NCI-H82 (cell line): Measurements from ENCODE around the gene RAB31.
A peak's percentile ranks its signal among the peaks of the same experiment; 100 is the strongest.
"Not testable (repeated sequence)": the region's sequence is repeated elsewhere in the genome, so short reads cannot be mapped to it uniquely, and the experiment has no call there.

Experiments used
- DNase-seq: peaks from one replicate; lab custom pipeline; 2025; lab: John Stamatoyannopoulos, UW

Gene RAB31

DNA sequence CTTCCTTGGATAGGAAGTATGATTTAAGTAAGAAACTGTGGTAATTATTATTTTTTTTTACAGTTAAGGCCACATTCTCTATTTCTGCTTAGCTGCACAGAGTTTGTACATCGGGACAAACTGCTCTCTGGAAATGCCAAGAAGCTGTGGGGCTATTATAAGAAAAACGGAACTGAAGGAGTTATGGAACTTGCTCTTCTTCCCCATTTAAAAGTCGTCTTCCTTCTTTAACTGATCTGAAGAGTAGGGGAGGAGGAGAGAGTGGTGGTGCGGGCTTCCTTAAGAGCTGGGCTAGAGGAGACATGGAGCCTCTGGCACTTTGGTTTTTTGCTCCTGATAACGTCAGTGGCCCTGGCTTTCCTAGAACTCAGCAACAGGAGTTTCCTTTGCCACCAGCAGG lies 54.4 kb downstream of the RAB31 start:
- DNase-seq, result no peak

DNA sequence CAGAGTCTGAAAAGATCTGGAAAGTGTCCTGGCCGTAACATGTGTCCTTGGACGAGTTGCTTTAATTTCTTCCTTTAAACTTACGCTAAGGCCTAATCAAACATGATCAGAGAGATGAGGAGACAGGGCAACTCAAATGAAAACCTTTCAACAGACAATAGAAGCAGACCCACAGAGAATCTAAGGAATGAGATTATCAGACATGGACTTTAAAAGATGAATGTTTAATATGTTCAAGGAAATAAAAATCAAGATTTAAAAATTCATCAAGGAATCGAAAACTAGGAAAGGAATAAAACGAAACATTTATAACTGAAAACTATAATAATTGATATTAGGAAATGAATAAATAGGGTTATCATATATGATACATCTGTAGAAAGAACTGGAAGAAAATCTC lies 55.1 kb downstream of the RAB31 start:
- no peak for DNase-seq

DNA sequence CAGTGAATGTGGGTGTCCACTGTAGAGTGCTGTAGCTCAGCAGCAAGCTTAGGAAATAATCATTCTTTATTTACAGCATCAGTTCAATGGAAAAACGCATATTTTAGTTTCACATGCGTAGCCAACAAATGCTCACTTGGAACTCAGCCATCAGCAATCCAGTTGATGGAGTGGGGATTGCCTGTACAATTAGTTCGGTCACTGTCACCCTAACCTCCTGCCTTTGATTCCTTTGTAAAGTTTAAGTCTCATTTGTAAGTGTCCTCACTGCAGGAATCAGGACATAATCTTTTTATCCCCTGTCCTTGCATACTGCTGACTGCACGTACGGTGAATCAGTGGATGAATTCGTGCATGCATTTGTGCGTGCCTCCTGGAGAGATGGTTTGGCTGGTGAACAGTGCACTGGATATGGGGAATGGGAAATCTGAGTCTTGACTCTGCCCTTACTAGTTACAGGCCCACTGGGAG lies 55.9 kb downstream of the RAB31 start:
- peak; percentile 6 for DNase-seq

- DNase-seq, result peak; percentile 75
Measured at GRCh38 chr18:9765501-9765900, 57.4 kb downstream of the RAB31 start.

DNA sequence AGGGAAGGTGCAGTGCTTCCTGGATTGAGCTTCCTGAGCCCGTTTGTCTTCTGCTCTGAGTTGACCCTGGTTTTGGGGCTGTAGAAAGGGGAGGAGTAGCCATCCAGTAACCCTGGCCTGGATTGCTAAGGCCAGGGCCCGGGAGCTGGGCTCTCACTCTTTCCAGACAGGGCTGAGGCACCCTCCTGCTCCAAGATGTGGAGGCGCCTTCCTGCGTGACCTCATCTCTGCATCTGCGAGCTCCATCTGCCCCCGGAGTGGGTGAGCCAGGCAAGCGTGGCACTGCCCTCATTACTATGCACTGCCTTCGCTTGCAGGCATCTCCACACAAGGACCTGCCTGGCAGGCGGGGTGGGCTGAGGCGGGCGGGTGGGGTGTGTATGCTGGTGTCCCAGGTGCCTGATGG lies 58.0 kb downstream of the RAB31 start:
- DNase-seq, result no peak

- DNase-seq, result no peak
Measured at GRCh38 chr18:9766740-9767139, 58.6 kb downstream of the RAB31 start.

- DNase-seq, result not testable (repeated sequence)
Measured at GRCh38 chr18:9768071-9768691, 60.1 kb downstream of the RAB31 start.

DNA sequence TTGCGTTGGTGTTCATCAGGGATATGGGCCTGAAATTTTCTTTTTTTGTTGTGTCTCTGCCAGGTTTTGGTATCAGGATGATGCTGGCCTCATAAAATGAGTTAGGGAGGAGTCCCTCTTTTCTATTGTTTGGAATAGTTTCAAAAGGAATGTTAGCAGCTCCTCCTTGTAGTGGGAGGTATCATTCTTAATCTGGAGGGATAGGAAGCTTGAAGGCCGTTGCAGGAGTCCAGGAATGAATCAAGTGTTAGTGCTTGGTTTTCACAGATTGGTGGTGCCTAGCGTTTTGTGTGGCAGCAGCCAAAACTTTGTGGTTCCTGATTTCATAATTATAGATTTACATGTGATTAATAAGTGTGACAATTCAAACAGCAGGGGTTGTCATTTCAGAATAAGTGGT lies 62.0 kb downstream of the RAB31 start:
- DNase-seq, result not testable (repeated sequence)

DNA sequence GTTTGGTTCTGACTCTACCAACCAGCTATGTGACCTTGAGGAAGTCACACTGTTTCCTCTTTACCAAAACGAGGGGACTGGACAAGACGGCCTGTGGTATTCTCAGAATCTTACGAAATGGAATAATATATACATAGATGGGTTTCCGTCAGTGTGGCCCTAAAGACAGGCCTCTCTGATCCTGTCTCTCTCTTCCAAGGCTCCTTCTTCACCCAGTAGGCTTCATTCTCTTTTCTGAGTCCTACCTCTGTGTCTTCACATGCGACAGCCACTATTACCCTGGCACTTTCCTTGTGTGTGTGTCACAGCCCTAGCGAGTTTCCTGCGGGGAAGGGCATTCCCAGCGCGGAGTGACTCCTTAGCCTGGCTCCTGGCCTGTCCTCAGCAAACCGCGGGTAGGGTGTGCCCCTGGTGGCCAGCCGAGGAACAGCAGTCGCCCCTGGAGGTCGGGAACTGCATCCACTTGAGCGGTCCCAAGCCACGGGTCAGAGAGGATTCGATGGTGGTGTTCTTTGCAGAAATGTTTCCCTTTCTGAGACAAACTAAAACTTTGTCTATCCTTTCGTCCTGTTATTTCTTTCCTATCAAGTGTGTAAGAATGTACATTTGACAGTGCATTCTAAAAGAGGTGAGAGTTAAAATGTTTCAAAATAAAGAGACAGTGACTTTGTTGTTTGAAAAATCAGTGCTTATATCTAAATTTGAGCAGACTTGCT lies 63.3 kb downstream of the RAB31 start:
- DNase-seq, result peak; percentile 82

DNA sequence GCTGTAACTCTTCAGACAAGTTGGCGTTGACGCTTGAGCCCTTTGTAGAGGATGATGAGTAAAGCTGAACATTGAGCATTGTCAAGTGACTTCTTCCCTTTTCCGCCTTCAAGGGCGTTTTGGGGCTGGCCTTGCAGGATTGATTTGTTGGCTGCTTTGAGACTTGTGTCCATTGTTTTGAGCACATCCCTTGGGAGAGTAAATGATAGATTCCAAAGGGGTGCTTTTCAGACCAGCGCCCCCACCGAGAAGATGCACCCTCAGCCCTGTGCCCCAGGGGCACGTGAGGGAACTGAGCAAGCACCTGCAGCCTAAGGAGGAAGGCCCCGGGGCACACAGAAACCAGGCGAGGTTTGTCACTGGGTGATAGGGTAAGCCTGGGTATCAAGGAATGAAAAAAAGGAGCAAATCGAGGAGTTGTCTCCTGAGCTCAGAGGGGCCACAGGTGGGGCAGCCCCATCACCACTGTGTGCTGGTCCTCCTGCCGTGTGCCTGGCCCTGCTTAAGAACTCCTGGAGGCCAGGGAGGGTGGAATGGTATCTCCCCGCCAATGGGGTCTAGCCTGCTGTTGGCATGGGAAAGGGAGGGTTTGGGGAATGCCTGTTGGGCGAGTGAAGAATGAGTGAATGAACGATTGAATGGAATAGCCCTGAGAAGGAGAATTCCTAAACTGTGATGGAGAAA lies 64.0 kb downstream of the RAB31 start:
- no peak for DNase-seq

DNA sequence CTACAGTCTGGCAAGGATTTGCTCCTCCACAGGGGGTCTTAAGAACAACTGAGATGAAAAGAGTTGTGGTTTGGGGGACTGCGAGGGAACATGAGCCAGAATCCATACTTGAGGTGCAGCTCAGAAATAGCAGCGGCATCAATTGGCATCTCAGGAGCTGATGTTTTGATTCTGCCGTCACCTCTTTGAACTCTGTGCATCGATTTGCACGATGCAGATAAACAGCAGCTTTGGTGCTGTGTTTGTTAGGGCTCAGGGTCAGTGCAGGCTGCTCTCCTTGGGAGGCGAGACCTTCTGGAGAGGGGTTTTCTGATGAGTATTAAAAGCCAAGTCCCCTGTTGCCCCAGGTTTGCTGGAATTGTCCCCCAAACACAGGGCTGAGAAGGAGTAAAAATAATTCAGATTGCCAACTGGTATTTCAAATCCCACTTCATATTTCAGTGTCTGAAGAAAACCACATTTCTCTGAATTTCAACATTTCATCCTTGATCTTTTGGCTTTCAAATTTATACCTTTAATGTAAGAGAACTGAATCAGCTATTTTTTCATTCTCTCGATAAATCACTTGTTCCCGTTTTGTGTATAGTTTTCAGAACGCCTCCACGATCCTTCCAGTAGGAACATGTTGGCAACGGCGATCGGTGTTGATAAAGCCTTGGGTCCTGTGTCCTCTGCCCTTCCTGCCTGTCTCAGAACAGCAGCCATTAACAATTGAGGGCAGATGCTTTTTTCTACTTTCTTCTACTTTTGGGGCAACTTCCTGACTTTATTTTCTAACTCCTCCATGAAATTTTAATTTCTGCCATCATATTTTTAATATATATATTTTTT lies 65.0 kb downstream of the RAB31 start:
- DNase-seq, result no peak

- DNase-seq, result no peak
Measured at GRCh38 chr18:9774150-9774549, 66.0 kb downstream of the RAB31 start.

- DNase-seq, result no peak
Measured at GRCh38 chr18:9775178-9775577, 67.1 kb downstream of the RAB31 start.

DNA sequence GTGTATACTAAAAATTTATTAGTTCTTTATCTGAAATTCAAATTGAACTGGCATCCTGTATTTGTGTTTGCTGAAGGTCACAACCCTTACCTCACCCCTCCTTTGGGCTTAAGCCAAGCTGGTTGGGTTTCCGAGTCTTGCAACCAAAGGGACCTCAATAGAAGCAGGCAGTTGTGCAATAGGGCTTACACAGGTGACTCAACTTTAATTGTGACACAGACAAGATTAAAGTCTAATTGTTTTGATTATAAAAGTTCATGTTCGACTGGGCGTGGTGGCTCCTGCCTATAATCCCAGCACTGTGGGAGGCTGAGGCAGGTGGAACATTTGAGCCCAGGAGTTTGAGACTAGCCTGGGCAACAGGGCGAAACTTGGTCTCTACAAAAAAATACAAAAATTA lies 71.5 kb downstream of the RAB31 start:
- DNase-seq, result no peak

GRCh38 chr18:9782073-9782857 lies 74.2 kb downstream of the RAB31 start:
- no peak for DNase-seq

DNA sequence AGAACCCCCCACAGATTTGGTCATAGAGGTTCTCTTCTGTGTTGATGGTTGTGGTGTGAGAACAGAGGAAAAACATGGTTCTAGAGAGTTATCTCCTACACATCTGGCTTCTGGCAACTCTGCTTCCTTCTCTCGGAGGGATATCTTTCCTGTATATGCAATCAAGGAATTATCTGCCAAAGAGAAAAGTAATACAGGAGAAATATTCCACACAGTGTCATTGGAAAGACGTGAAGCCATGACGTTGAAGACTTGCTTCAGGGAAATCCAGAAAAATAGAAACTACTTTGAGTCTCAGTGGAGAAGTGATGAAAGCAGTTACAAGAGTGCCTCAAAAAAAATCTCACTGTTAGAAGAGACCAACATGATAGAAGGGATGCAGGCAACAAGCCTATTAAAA lies 78.5 kb downstream of the RAB31 start:
- no peak for DNase-seq

GRCh38 chr18:9787036-9787435 lies 78.9 kb downstream of the RAB31 start:
- DNase-seq, result no peak

DNA sequence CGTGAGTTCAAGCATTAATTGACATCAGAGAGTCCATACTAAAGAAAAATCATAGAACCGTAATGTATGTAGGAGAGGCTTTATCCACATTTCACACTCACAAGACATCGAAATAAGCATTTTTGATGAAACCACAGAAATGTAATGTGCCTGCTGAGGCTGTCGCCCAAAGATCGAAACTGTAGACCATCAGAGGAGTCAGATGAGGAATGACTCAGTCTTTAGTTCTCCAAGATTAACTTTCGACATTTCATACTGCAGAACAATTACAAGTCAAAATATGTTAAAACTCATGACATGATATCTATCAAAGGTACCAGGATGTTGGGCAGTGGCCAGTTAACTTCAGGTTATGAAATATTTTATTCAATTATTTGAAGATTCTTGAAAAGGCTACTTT lies 79.6 kb downstream of the RAB31 start:
- no peak for DNase-seq

- no peak for DNase-seq
Measured at GRCh38 chr18:9788140-9788539, 80.0 kb downstream of the RAB31 start.

DNA sequence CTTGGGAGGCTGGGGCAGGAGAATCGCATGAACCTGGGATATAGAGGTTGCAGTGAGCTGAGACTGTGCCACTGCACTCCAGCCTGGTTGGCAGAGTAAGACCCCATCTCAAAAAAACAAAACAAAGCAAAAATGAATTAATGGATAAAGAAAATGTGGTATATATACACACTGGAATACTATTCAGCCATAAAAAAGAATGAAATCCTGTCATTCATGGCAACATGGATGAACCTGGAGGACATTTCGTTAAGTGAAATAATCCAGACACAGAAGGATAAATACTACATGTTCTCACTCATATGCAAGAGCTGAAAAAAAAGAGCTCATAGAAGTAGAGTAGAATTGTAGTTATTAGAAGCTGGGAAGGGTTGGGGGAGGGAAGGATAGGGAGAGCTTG lies 80.8 kb downstream of the RAB31 start:
- no peak for DNase-seq

DNA sequence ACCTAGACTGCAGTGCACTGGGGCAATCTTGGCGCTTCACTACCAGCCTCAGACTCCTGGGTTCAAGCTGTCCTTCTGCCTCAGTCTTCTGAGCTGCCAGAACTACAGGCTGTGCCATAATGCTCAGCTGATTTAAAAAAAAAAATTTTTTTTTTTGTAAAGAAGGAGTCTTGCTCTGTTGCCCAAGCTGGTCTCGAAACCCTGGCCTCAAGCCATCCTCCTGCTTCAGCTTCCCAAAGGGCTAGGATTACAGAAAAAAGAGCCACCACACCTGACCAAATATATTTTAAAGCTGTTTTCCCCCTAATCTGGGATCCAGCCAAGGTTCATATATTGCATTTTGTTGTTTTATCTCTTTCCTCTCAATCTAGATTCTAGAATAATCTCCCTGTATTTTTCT lies 82.2 kb downstream of the RAB31 start:
- no peak for DNase-seq

GRCh38 chr18:9791991-9792390 lies 83.9 kb downstream of the RAB31 start:
- no peak for DNase-seq
